GM19468 (cell line): ENCODE data around the gene GNAO1.
A peak's percentile ranks its signal among the peaks of the same experiment; 100 is the strongest.

Experiments used
- ATAC-seq: cut with Tn5 transposase; IDR thresholded peaks from one replicate; pipeline ENCODE4 v1.9.1; 2021; ENCODE audit warnings: mild to moderate bottlenecking, moderate library complexity, moderate number of reproducible peaks; ENCODE audit not compliant: unreplicated experiment; ENCODE audit errors: extremely low read depth

GNAO1 gene

GRCh38 chr16:56197192-56197992, 6.1 kb downstream of the GNAO1 start:
- no peak for ATAC-seq

- no peak for ATAC-seq
Measured at GRCh38 chr16:56198006-56198754, 6.9 kb downstream of the GNAO1 start.

GRCh38 chr16:56198755-56199114, 7.4 kb downstream of the GNAO1 start:
- no peak for ATAC-seq

- ATAC-seq: peak; percentile 38
Measured at GRCh38 chr16:56199164-56199563, 7.9 kb downstream of the GNAO1 start.

- ATAC-seq: no peak
Measured at GRCh38 chr16:56201030-56201429, 9.7 kb downstream of the GNAO1 start.

- ATAC-seq: no peak
Measured at GRCh38 chr16:56202036-56202435, 10.7 kb downstream of the GNAO1 start.

- peak; percentile 25 for ATAC-seq
Measured at GRCh38 chr16:56203052-56203451, 11.8 kb downstream of the GNAO1 start.

GRCh38 chr16:56204816-56205215, 13.5 kb downstream of the GNAO1 start:
- ATAC-seq: no peak

GRCh38 chr16:56206951-56207350, 15.7 kb downstream of the GNAO1 start:
- no peak for ATAC-seq

GRCh38 chr16:56207421-56207820, 16.1 kb downstream of the GNAO1 start:
- no peak for ATAC-seq

- no peak for ATAC-seq
Measured at GRCh38 chr16:56211435-56211981, 20.2 kb downstream of the GNAO1 start.

GRCh38 chr16:56212144-56212543, 20.9 kb downstream of the GNAO1 start:
- ATAC-seq: no peak

- no peak for ATAC-seq
Measured at GRCh38 chr16:56221995-56222394, 30.7 kb downstream of the GNAO1 start.

GRCh38 chr16:56222474-56222997, 31.2 kb downstream of the GNAO1 start:
- ATAC-seq: no peak

- ATAC-seq: no peak
Measured at GRCh38 chr16:56225017-56225742, 33.9 kb downstream of the GNAO1 start.

- no peak for ATAC-seq
Measured at GRCh38 chr16:56226187-56226586, 34.9 kb downstream of the GNAO1 start.

GRCh38 chr16:56226845-56227525, 35.7 kb downstream of the GNAO1 start:
- ATAC-seq: no peak

- ATAC-seq: no peak
Measured at GRCh38 chr16:56227936-56228335, 36.6 kb downstream of the GNAO1 start.

GRCh38 chr16:56228476-56228875, 37.2 kb downstream of the GNAO1 start:
- ATAC-seq: no peak
